OCI-LY7 (cell line): ENCODE measurements around the gene ITPRID1. TPM values are rescaled to one million over a fixed set of nuclear protein-coding genes. Genes with fewer than 3 reads are reported as not detected.
"Not testable (repeated sequence)": the region's sequence is repeated elsewhere in the genome, so short reads cannot be mapped to it uniquely, and the experiment has no call there.

Experiments
- BruUV-seq: library from RNA; stranded (reverse); fragments of 400-500 nt; replicated peaks from 2 replicates; lab custom pipeline; 2021; lab: Mats Ljungman, UMichigan
- CTCF ChIA-PET: fragments of 300-600 bp; sonication (Branson Sonifier 250); formaldehyde crosslinking; loops from one replicate; lab custom pipeline; 2022; ENCODE audit warnings: antibody characterized with exemption; ENCODE audit not compliant: unreplicated experiment; lab: Charles Lee
- POLR2A ChIA-PET: fragments of 300-600 bp; sonication (Branson Sonifier 250); formaldehyde crosslinking; loops from one replicate; lab custom pipeline; 2022; ENCODE audit warnings: antibody characterized with exemption; lab: Charles Lee
- DNase-seq: peaks from one replicate; pipeline ENCODE4 v3.0.0-alpha.2; 2015; ENCODE audit warnings: low spot score
- H2AFZ ChIP-seq: fragments of 200-600 bp; sonication (generic), shearing (Covaris generic); 2 replicates; pipeline ENCODE4 v1.6.1; 2014; ENCODE audit warnings: mild to moderate bottlenecking, antibody characterized with exemption, low read length, moderate library complexity
- H3K27ac ChIP-seq: fragments of 200-600 bp; sonication (generic); 2 replicates; pipeline ENCODE4 v1.5.1; 2014; ENCODE audit warnings: mixed run types, low read depth, mild to moderate bottlenecking, moderate library complexity, low read length, inconsistent platforms; ENCODE audit not compliant: poor library complexity, severe bottlenecking
- H3K36me3 ChIP-seq: fragments of 200-600 bp; sonication (generic); 2 replicates; pipeline ENCODE4 v1.6.1; 2014; ENCODE audit warnings: mild to moderate bottlenecking, antibody characterized with exemption, low read length, moderate library complexity, mixed read lengths; ENCODE audit not compliant: insufficient read depth
- H3K4me1 ChIP-seq: fragments of 200-600 bp; sonication (generic); 2 replicates; pipeline ENCODE4 v1.5.1; 2014; ENCODE audit warnings: mild to moderate bottlenecking, low read length; ENCODE audit not compliant: insufficient read depth, poor library complexity, severe bottlenecking
- H3K4me2 ChIP-seq: fragments of 200-600 bp; sonication (generic); 2 replicates; pipeline ENCODE4 v1.6.1; 2014; ENCODE audit warnings: mild to moderate bottlenecking, low read length
- H3K4me3 ChIP-seq: fragments of 200-600 bp; sonication (generic); 2 replicates; pipeline ENCODE4 v1.5.1; 2014; ENCODE audit warnings: mild to moderate bottlenecking, low read depth, low read length; ENCODE audit not compliant: poor library complexity, severe bottlenecking
- H3K79me2 ChIP-seq: fragments of 200-600 bp; sonication (generic); 2 replicates; pipeline ENCODE4 v1.6.1; 2016; ENCODE audit warnings: low read depth, mild to moderate bottlenecking, low read length, moderate library complexity, mixed read lengths; ENCODE audit not compliant: insufficient read depth
- H3K9me2 ChIP-seq: fragments of 200-600 bp; sonication (generic); 2 replicates; pipeline ENCODE4 v1.6.1; 2016; ENCODE audit warnings: mild to moderate bottlenecking, low read length, mixed read lengths; ENCODE audit not compliant: insufficient read depth
- H3K9me3 ChIP-seq: fragments of 200-600 bp; sonication (generic); 2 replicates; pipeline ENCODE4 v1.6.1; 2014; ENCODE audit warnings: mild to moderate bottlenecking, mixed run types, low read length, mixed read lengths
- H4K20me1 ChIP-seq: fragments of 200-600 bp; sonication (generic); 2 replicates; pipeline ENCODE4 v1.6.1; 2014; ENCODE audit warnings: mild to moderate bottlenecking, antibody characterized with exemption, low read length, moderate library complexity, mixed read lengths; ENCODE audit not compliant: insufficient read depth
- EZH2phosphoT487 ChIP-seq: fragments of 200-600 bp; sonication (generic); IDR thresholded peaks from 2 replicates; pipeline ENCODE4 v1.6.1; 2018; ENCODE audit warnings: low read depth, borderline replicate concordance, mild to moderate bottlenecking, mixed run types, antibody characterized with exemption, low read length, moderate library complexity, mixed read lengths
- intact Hi-C: fragments of 100-400 bp; cut with micrococcal nuclease; formaldehyde crosslinking; loops from one replicate; pipeline ENCODE4 v1.10.0; 2022; ENCODE audit not compliant: unreplicated experiment
- total RNA-seq, 2 experiments: library from RNA; depleted of rRNA in 1 of 2; stranded (reverse); fragments of >200 nt in 1 of 2; shearing (Covaris generic) in 1 of 2; gene quantifications; 2 replicates each; pipeline ENCODE4 v1.2.3, GENCODE V29; 2014 to 2022
- TF ChIP-seq, protein P1 (sequence below): fragments of 200-600 bp; sonication (generic); conservative IDR thresholded peaks from 2 replicates; pipeline ENCODE4 v1.5.1; 2014; ENCODE audit warnings: mild to moderate bottlenecking, antibody characterized with exemption, low read length, moderate library complexity, mixed read lengths

ITPRID1 gene
- total RNA-seq, 2 experiments from 2014 or later: not detected

DNA sequence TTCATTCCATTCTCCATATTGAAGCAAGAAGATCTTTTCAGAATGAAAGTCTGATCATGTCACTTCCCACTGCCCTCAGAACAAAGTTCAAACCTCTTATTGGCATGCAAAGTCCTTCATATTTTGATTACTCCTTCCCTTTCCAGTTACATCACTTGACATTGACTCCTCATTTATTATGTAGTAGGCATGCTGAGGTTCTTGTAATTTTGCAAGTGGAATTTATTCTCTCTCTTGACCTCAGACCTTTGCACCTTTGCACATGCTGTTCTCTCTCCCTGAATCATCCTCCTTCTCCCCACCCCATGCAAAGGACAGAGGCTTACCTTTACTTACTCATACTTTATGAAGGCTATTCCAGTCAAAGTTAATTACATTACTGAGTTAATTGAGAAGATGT lies 13.0 kb downstream of the ITPRID1 start:
- POLR2A ChIA-PET: no interaction called here
- CTCF ChIA-PET: no interaction called here

DNA sequence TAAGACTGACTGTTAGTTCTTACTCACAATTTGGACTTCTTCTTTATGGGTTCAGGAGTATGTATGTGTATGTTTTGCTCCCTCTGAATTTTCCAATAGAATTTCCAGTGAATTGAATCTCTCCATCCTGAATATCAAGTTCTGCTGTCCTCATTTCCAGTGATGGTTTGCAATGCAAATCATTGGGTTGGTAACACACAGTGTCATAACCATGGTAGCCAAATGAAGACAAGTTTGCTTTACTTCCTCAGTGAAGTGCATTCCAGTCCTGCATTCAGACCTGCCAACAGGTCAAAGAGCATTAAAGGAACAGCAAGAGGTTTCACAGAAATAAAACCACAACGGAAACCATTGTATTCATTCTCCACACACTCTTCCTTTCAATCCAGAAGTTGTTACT lies 15.2 kb downstream of the ITPRID1 start:
- Histone ChIP-seq H3K79me2 (no peaks in the 10 kb centered on the region), H3K27ac (no peak overlapping the region), H3K36me3 (no peaks in the 10 kb centered on the region), H3K4me2 (no peak overlapping the region), H3K9me2 (no peaks in the 10 kb centered on the region), H4K20me1 (no peaks in the 10 kb centered on the region), H3K4me1 (no peaks in the 10 kb centered on the region), H2AFZ (no peak overlapping the region), H3K9me3 (no peaks in the 10 kb centered on the region), H3K4me3 (no peak overlapping the region)
- DNase-seq: no peak
- POLR2A ChIA-PET: no interaction called here
- no TSS peak for BruUV-seq
- CTCF ChIA-PET: no interaction called here
- TF ChIP-seq, protein P1, sequence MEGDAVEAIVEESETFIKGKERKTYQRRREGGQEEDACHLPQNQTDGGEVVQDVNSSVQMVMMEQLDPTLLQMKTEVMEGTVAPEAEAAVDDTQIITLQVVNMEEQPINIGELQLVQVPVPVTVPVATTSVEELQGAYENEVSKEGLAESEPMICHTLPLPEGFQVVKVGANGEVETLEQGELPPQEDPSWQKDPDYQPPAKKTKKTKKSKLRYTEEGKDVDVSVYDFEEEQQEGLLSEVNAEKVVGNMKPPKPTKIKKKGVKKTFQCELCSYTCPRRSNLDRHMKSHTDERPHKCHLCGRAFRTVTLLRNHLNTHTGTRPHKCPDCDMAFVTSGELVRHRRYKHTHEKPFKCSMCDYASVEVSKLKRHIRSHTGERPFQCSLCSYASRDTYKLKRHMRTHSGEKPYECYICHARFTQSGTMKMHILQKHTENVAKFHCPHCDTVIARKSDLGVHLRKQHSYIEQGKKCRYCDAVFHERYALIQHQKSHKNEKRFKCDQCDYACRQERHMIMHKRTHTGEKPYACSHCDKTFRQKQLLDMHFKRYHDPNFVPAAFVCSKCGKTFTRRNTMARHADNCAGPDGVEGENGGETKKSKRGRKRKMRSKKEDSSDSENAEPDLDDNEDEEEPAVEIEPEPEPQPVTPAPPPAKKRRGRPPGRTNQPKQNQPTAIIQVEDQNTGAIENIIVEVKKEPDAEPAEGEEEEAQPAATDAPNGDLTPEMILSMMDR: no peak
- TF ChIP-seq EZH2phosphoT487: no peak
- intact Hi-C loops: no loop called here

More for the DNA sequence above, 13.0 kb downstream of the ITPRID1 start:
- Histone ChIP-seq H3K4me1 (no peaks in the 10 kb centered on the region), H3K27ac (no peak overlapping the region), H3K9me3 (no peaks in the 10 kb centered on the region), H2AFZ (no peak overlapping the region), H3K9me2 (no peaks in the 10 kb centered on the region), H4K20me1 (no peaks in the 10 kb centered on the region), H3K4me3 (no peak overlapping the region), H3K4me2 (no peak overlapping the region), H3K79me2 (no peaks in the 10 kb centered on the region), H3K36me3 (no peaks in the 10 kb centered on the region)
- DNase-seq: no peak
- TF ChIP-seq, protein P1: no peak
- no peak for TF ChIP-seq EZH2phosphoT487
- intact Hi-C loops: no loop called here
- no TSS peak for BruUV-seq

DNA sequence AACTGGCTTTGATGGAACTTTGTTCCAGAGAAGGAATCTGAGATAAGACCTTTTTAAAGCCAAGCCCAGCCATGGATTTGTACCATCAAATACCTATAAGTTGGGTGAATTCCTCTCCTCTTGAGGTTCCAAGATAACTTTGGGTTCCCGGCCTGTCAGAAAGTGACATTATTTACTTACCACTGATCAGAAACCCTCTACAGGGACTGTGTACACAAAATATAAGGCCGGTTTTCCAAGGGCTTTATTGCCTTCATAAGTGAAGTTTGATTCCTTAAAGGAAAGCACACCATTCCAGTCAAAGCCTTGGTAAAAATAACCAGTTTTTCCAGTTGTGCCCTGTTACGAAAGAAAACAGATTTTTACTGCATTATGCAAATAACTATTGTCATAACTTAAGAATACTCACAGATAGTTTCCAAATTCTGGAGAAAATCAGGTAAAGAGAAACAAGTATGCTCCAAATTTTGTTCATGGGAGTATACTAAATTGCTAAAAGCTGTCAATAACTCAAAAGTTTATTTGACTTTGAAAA lies 26.8 kb downstream of the ITPRID1 start:
- H3K4me2 ChIP-seq, BruUV-seq, DNase-seq, H4K20me1 ChIP-seq, H3K36me3 ChIP-seq, H3K4me1 ChIP-seq, H3K9me3 ChIP-seq, H3K4me3 ChIP-seq, H3K79me2 ChIP-seq, H2AFZ ChIP-seq, CTCF ChIA-PET, H3K9me2 ChIP-seq, intact Hi-C loops, H3K27ac ChIP-seq: not testable (repeated sequence)
- POLR2A ChIA-PET: interaction anchor here (0.6 kb wide), 1 partner anchor 26 kb away, joined by 3 read pairs; no protein-coding TSS in a partner anchor
